ENCODE measurements around the gene INO80D.
"Not testable (repeated sequence)": the region's sequence is repeated elsewhere in the genome, so short reads cannot be mapped to it uniquely, and the experiment has no call there.

The INO80D gene

GRCh38 chr2:206112846-206113547, 27.0 kb upstream of the INO80D start:
- ChIA-PET CTCF (interaction anchor here (0.7 to 2.2 kb wide), 6 partner anchors 9 to 108 kb away, joined by 3 to 6 read pairs (median 4); no protein-coding TSS in a partner anchor), POLR2A (no interaction called here)
- DNase-seq (ENCODE audit: extremely low spot score) = no peak
- no peak for TF ChIP-seq CTCF (IDR thresholded peaks at IDR 0.05; ENCODE audit: control extremely low read depth, extremely low read depth, low read depth, missing control alignments)

GRCh38 chr2:206112108-206112507, 26.1 kb upstream of the INO80D start:
- ChIA-PET POLR2A (no interaction called here), CTCF (interaction anchor here (1.3 to 2.2 kb wide), 3 partner anchors 14 to 25 kb away, joined by 3 to 6 read pairs (median 3); no protein-coding TSS in a partner anchor)
- no peak for DNase-seq (ENCODE audit: extremely low spot score)
- no peak for TF ChIP-seq CTCF (IDR thresholded peaks at IDR 0.05; ENCODE audit: control extremely low read depth, extremely low read depth, low read depth, missing control alignments)

- no peak for TF ChIP-seq CTCF (IDR thresholded peaks at IDR 0.05; ENCODE audit: control extremely low read depth, extremely low read depth, low read depth, missing control alignments)
- ChIA-PET POLR2A (interaction anchor here (0.6 to 0.7 kb wide), 2 partner anchors 146 to 663 kb away, joined by 3 read pairs; no protein-coding TSS in a partner anchor), CTCF (interaction anchor here (0.9 kb wide), 1 partner anchor 13 kb away, joined by 3 read pairs; no protein-coding TSS in a partner anchor)
- no peak for DNase-seq (ENCODE audit: extremely low spot score)
Measured at GRCh38 chr2:206108713-206109112, 22.7 kb upstream of the INO80D start.

GRCh38 chr2:206105541-206105940, 19.6 kb upstream of the INO80D start:
- CTCF ChIA-PET = no interaction called here
- no peak for DNase-seq (ENCODE audit: extremely low spot score)
- TF ChIP-seq CTCF (IDR thresholded peaks at IDR 0.05; ENCODE audit: control extremely low read depth, extremely low read depth, low read depth, missing control alignments) = no peak
- POLR2A ChIA-PET = no interaction called here

GRCh38 chr2:206105038-206105437, 19.1 kb upstream of the INO80D start:
- CTCF ChIA-PET = no interaction called here
- TF ChIP-seq CTCF (IDR thresholded peaks at IDR 0.05; ENCODE audit: control extremely low read depth, extremely low read depth, low read depth, missing control alignments) = no peak
- POLR2A ChIA-PET = no interaction called here
- DNase-seq (ENCODE audit: extremely low spot score) = no peak

GRCh38 chr2:206098872-206099271, 12.9 kb upstream of the INO80D start:
- DNase-seq (ENCODE audit: extremely low spot score); POLR2A ChIA-PET: not testable (repeated sequence)
- CTCF ChIA-PET = interaction anchor here (0.9 to 6.1 kb wide), 2 partner anchors 9 to 11 kb away, joined by 3 to 31 read pairs; partner anchors contain the start of gene INO80D

GRCh38 chr2:206098471-206098870, 12.5 kb upstream of the INO80D start:
- ChIA-PET CTCF (interaction anchor here (6.1 kb wide), 1 partner anchor 11 kb away, joined by 31 read pairs; the partner anchor contains the start of gene INO80D), POLR2A (no interaction called here)
- no peak for DNase-seq (ENCODE audit: extremely low spot score)
- TF ChIP-seq CTCF (IDR thresholded peaks at IDR 0.05; ENCODE audit: control extremely low read depth, extremely low read depth, low read depth, missing control alignments) = no peak

Measured in GM10248 (cell line).